ENCODE results near the gene CD300A. TPM values are rescaled to one million over a fixed set of nuclear protein-coding genes. Genes with fewer than 3 reads are reported as not detected.

CD300A gene
- total RNA-seq, 1 donor from 2014 or later, result not detected

DNA sequence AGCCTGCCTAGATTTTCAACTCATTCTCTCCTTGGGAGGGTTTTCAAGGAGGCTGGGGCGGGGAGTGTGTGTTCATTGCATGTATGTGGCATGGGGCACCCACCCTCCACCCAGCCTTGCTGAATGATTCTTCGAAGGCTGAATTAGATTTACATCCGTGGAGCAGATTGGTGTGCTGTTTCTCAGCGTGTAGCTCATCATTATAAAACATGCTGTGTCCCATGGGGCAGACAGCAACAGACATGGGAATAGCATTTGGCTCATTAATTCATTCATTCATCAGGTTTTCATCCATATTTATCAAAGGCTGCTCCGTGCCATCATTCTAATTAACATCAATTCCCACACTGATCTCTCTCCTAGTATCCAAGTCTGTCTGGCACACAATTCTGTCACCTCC is 10.6 kb upstream of the CD300A start:
- H3K36me3 Mint-ChIP-seq (ENCODE audit: unreplicated experiment), result no peaks in the 10 kb centered on the region
- peaks cover 7% of the 10 kb centered on the region for H3K27me3 Mint-ChIP-seq (ENCODE audit: unreplicated experiment)
- TF ChIP-seq, protein P1, sequence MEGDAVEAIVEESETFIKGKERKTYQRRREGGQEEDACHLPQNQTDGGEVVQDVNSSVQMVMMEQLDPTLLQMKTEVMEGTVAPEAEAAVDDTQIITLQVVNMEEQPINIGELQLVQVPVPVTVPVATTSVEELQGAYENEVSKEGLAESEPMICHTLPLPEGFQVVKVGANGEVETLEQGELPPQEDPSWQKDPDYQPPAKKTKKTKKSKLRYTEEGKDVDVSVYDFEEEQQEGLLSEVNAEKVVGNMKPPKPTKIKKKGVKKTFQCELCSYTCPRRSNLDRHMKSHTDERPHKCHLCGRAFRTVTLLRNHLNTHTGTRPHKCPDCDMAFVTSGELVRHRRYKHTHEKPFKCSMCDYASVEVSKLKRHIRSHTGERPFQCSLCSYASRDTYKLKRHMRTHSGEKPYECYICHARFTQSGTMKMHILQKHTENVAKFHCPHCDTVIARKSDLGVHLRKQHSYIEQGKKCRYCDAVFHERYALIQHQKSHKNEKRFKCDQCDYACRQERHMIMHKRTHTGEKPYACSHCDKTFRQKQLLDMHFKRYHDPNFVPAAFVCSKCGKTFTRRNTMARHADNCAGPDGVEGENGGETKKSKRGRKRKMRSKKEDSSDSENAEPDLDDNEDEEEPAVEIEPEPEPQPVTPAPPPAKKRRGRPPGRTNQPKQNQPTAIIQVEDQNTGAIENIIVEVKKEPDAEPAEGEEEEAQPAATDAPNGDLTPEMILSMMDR (IDR thresholded peaks at IDR 0.05), result no peak
- no peaks in the 10 kb centered on the region for H3K9me3 Mint-ChIP-seq (ENCODE audit: unreplicated experiment)
- no peak overlapping the region for H3K4me3 Mint-ChIP-seq (ENCODE audit: unreplicated experiment)
- H3K4me1 Mint-ChIP-seq (ENCODE audit: unreplicated experiment), result peaks cover 32% of the 10 kb centered on the region
- no peak overlapping the region for H3K27ac Mint-ChIP-seq (ENCODE audit: unreplicated experiment)
- DNase-seq (ENCODE audit: extremely low spot score, unreplicated experiment), result no peak

DNA sequence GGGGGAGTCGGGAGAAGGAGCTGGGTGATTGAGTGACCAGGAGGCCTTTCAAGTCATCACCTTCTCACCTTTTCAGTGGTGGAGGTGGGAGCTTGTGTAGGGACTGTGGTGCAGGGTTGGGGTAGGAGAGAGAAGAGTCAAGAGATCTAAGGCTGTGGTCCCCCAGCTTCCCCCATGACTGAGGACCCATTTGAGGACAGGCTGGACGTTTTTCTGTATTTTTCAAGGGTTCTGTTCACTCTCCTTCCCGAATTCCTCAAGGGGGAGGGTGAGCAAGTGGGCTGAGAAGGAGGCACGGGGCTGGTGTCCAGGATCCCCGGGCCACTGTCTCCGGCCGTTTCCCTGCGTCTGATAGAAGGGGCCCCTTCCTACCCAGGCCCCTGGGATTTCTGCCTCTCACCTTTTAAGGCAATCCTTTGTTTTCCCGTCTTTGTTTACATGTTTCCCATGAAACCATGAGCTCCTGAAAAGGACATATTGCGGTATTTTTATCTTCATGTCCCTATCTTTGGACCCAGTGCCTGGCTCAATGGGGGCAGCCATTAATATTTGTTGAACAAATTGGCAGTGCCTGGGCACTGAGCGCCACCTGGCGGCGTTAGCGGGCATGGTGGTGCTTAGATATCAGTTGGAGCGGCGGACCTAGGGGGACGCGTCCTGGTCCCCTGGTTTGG is 9.2 kb upstream of the CD300A start:
- DNase-seq (ENCODE audit: extremely low spot score, unreplicated experiment), result peak; percentile 90
- Mint-ChIP-seq H3K27ac (ENCODE audit: unreplicated experiment) (peak overlapping the region; percentile 5), H3K36me3 (ENCODE audit: unreplicated experiment) (no peaks in the 10 kb centered on the region), H3K4me3 (ENCODE audit: unreplicated experiment) (no peak overlapping the region), H3K9me3 (ENCODE audit: unreplicated experiment) (no peaks in the 10 kb centered on the region), H3K27me3 (ENCODE audit: unreplicated experiment) (peaks cover 7% of the 10 kb centered on the region), H3K4me1 (ENCODE audit: unreplicated experiment) (peaks cover 28% of the 10 kb centered on the region)
- TF ChIP-seq, protein P1 (IDR thresholded peaks at IDR 0.05), result peak; percentile 96

DNA sequence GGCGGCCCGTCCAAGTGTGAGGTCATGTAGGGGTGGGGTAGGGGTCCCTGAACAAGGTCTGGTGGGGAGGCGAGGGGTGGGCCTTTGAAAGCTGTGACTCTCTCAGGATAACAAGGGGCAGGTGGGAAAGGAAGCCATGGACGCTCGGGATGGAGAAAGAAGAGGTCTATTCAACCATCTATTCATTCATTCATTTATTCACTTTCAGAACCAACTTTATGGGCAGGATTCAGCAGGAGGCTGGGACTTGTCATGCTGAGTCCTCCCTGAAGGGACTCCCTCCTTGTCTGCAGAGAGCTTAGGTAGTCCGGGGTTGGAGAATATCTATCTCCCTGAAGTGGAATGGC is 8.6 kb upstream of the CD300A start:
- TF ChIP-seq, protein P1 (IDR thresholded peaks at IDR 0.05), result peak; percentile 38
- Mint-ChIP-seq H3K36me3 (ENCODE audit: unreplicated experiment) (no peaks in the 10 kb centered on the region), H3K27ac (ENCODE audit: unreplicated experiment) (no peak overlapping the region), H3K4me1 (ENCODE audit: unreplicated experiment) (peaks cover 22% of the 10 kb centered on the region), H3K27me3 (ENCODE audit: unreplicated experiment) (peaks cover 7% of the 10 kb centered on the region), H3K4me3 (ENCODE audit: unreplicated experiment) (no peak overlapping the region), H3K9me3 (ENCODE audit: unreplicated experiment) (no peaks in the 10 kb centered on the region)
- DNase-seq (ENCODE audit: extremely low spot score, unreplicated experiment), result no peak

DNA sequence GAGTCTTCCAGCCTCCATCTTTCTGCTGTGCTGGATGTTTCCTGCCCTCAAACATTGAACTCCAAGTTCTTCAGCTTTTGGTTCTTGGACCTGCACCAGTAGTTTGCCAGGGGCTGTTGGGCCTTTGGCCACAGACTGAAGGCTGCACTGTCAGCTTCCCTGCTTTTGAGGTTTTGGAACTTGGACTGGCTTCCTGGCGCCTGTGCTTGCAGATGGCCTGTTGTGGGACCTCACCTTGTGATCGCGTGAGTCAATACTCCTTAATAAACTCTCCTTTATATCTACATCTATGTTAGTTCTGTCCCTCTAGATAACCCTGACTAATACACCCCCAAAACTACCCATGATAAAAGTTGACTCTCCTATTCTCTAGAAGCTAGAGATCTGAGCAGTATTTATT is 7.6 kb upstream of the CD300A start:
- Mint-ChIP-seq H3K27ac (ENCODE audit: unreplicated experiment) (no peak overlapping the region), H3K36me3 (ENCODE audit: unreplicated experiment) (no peaks in the 10 kb centered on the region), H3K9me3 (ENCODE audit: unreplicated experiment) (no peaks in the 10 kb centered on the region), H3K4me3 (ENCODE audit: unreplicated experiment) (no peak overlapping the region), H3K4me1 (ENCODE audit: unreplicated experiment) (peaks cover 13% of the 10 kb centered on the region), H3K27me3 (ENCODE audit: unreplicated experiment) (peaks cover 7% of the 10 kb centered on the region)
- TF ChIP-seq, protein P1 (IDR thresholded peaks at IDR 0.05), result no peak
- no peak for DNase-seq (ENCODE audit: extremely low spot score, unreplicated experiment)

DNA sequence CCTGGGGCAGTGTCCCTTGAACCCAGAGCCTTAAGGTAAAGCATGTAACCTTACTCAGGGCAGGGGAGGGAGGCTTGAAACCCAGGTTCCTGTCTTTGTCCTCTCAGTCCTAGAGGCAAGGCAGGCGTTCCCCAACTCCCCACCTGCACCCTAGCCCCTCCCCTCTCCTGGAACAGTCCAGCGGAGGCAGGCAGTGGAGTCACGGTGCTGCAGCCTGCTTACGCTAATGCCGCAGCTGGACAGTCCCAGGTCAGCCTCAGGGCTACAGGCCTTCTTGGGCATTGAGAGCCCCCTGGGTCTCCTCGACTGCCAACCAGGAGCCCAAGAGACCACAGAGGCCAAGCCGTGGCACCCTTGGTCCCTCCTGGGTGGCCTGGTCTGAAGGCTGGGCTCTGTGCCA is 6.8 kb upstream of the CD300A start:
- Mint-ChIP-seq H3K36me3 (ENCODE audit: unreplicated experiment) (no peaks in the 10 kb centered on the region), H3K9me3 (ENCODE audit: unreplicated experiment) (no peaks in the 10 kb centered on the region), H3K4me1 (ENCODE audit: unreplicated experiment) (peaks cover 8% of the 10 kb centered on the region), H3K27me3 (ENCODE audit: unreplicated experiment) (peaks cover 7% of the 10 kb centered on the region), H3K4me3 (ENCODE audit: unreplicated experiment) (no peak overlapping the region), H3K27ac (ENCODE audit: unreplicated experiment) (no peak overlapping the region)
- DNase-seq (ENCODE audit: extremely low spot score, unreplicated experiment), result no peak
- TF ChIP-seq, protein P1 (IDR thresholded peaks at IDR 0.05), result no peak

Data from osteocyte (in vitro differentiated cells).